GM19468 (cell line): Measurements from ENCODE around the gene AGPS.
"Not testable (repeated sequence)": the region's sequence is repeated elsewhere in the genome, so short reads cannot be mapped to it uniquely, and the experiment has no call there.

ENCODE experiments used
- ATAC-seq: cut with Tn5 transposase; IDR thresholded peaks from one replicate; pipeline ENCODE4 v1.9.1; 2021; ENCODE audit warnings: mild to moderate bottlenecking, moderate library complexity, moderate number of reproducible peaks; ENCODE audit not compliant: unreplicated experiment; ENCODE audit errors: extremely low read depth

AGPS gene

DNA sequence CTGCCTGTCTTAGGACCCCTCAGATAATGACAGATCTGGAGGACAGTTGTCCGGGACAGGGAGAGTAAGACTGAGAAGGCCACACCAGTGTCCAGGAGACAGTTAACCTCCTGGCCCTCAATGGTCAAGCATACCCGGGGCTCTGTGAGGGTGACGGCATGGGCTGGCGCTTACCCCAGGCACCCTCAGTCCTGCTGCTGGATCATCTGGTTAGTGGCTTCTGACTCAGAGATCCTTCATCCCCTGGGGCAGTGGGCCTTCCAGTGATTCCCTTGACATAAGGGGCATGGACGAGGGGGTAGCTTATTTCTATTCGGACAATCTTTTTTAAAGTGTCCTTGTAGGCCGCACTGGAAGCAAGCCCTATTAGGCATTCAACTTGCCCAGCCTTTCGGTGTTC is 18.1 kb downstream of the AGPS start:
- ATAC-seq: not testable (repeated sequence)

DNA sequence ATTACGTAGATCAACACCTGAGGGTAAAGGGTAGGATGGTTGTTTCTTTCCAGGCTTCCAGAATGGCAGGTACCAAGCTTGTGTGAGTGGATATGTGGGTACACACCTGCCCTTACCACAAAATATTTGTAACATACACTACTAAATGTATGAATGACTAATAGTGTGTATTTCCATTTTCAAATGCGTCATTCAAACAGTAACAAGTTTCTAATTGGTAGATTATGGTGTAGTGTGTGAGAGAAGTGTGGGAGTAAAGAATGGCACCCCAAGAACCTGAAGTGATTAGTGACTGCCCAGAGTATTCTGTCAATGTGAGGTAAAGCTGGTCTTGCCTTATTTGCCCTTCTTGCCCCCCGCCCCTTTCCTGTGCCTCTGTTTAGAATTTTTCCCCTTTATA is 21.1 kb downstream of the AGPS start:
- ATAC-seq: no peak

DNA sequence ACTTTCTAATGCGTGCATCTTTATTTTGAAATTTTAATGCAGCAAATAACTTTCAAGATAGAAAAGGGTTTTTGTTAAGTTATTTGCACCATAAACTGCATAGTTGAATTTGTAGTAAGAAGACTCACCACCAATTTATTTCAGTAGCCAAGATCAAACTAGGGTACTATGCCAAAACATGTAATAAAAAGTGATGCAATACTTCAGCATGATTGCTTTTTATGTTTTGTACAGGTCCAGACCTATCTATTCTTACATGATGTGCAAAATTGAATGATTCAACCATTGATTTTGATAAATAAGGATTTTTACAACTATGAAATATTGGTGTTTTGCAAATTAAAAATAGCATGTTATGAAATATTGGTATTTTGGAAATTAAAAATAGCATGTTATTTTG is 26.7 kb downstream of the AGPS start:
- ATAC-seq: no peak

DNA sequence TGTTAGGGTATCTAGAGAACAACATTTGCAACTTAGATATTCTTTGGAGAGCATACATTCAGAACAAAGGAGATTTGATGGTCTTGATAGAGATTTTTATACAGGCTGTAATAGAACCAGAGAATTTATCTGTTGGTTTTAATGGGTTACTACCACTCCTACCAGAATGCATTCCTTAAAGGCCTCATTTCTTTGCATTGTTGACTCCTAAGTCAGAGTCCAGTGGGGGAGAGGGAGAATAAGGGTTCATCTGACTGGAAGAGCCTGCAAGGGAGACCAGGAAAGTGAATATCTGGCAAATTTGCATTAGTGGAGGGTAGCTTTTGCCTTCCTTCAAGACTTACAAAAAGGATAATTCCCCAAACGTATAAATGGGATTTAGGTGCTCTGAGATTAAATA is 29.7 kb downstream of the AGPS start:
- ATAC-seq: no peak

DNA sequence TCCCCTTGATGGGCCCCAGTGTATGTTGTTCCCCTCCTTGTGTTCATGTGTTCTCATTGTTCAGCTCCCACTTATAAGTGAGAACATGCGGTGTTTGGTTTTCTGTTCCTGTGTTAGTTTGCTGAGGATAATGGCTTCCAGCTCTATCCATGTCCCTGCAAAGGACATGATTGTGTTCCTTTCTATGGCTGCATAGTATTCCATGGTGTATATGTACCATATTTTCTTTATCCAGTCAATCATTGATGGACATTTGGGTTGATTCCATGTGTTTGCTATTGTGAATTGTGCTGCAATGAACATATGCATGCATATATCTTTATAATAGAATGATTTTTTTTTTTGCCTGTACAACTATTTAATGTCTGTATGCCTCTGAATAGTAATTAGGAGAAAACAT is 31.5 kb downstream of the AGPS start:
- not testable (repeated sequence) for ATAC-seq

DNA sequence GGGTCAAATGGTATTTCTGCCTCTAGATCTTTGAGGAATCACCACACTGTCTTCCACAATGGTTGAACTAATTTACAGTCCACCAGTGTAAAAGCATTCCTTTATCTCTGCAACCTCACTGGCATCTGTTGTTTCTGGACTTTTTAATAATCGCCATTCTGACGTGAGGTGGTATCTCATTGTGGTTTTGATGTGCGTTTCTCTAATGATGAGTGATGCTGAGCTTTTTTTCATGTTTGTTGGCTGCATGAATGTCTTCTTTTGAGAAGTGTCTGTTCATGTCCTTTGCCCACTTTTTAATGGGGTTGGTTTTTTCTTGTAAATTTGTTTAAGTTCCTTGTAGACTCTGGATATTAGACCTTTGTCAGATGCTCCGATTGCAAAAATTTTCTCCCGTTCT is 32.0 kb downstream of the AGPS start:
- not testable (repeated sequence) for ATAC-seq

DNA sequence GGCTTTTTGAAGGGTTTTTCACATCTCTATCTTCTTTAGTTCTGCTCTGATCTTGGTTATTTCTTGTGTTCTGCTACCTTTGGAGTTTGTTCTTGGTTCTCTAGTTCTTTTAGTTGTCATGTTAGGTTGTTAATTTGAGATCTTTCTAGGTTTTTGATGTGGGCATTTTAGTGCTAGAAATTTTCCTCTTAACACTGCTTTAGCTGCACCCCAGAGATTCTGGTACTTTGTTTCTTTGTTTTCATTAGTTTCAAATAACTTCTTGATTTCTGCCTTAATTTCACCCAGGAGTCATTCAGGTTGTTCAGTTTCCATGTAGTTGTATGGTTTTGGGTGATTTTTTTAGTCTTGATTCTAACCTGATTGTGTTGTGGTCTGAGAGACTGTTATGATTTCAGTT is 34.7 kb downstream of the AGPS start:
- ATAC-seq: no peak

DNA sequence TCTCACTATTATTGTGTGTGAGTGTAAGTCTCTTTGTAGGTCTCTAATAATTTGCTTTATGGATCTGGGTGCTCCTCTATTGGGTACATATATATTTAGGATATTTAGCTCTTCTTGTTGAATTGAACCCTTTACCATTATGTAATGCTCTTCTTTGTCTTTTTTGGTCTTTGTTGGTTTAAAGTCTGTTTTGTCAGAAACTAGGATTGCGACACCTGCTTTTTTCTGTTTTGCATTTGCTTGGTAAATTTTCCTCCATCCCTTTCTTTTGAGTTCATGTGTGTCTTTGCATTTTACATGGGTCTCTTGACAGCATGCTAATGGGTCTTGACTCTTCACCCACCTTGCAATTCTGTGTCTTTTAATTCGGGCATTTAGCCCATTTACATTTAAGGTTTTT is 35.4 kb downstream of the AGPS start:
- ATAC-seq: not testable (repeated sequence)

DNA sequence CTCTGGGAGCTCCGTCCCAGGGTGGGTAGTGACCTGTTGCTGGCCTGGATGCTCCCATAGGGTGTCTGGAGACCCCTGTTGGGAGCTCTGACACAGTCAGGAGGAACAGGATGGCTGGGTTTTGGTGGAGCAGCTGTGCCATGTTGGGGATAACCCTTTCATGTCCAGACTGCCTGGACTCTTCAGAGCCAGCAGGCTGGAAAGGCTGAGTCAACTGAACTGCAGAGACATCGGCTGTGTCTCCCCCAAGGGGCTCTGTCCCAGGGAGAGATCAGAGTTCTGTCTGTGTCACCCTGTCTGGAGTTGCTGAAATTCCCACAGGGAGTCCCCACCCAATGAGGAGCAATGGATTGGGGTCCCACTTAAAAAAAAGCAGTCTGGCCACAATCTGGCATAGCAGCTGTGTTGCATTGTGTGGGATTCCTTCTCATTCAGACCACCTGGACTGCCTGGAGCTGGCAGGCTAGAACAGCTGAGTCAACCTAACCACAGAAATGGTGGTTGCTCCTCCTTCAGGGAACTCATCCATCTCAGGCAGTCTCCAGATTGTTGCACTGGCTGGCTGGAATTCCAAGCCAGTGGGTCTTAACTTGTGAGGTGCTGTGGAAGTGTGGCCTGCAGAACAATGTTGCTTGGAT is 37.2 kb downstream of the AGPS start:
- no peak for ATAC-seq

DNA sequence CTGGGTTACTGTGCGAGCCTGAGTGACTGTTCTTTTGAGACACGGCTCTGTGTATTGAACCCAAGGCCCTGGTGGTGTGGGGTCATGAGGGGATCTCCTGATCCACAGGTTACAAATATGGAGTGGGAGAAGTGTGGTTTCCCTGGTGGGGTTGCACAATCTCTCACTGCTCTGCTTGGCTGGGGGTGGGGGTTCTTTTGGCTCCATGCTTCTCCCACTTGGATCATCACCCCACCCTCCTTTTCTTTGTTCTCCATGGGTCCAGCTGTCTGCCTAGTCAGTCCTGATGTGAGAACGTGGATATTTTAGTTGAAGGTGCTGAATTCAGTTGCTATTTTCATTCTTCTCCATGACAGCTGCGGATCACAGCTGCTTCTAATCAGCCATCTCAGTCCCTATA is 37.8 kb downstream of the AGPS start:
- no peak for ATAC-seq

DNA sequence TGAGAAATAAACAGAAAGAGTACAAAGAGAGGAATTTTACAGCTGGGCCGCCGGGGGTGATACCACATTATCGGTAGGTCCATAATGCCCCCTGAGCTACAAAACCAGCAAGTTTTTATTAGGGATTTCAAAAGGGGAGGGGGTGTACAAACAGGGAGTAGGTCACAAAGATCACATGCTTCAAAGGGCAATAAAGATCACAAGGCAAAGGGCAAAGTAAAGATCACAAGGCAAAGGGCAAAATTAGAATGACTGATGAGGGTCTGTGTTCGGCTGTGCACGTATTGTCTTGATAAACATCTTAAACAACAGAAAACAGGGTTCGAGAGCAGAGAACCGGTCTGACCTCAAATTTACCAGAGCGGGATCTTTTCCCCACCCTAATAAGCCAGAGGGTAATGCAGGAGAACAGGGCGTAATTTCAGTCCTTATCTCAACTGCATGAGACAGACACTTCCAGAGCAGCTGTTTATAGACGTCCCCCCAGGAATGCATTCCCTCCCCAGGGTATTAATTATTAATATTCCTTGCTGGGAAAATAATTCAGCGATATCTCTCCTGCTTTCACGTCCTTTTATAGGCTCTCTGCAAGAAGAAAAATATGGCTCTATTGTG is 38.6 kb downstream of the AGPS start:
- not testable (repeated sequence) for ATAC-seq

DNA sequence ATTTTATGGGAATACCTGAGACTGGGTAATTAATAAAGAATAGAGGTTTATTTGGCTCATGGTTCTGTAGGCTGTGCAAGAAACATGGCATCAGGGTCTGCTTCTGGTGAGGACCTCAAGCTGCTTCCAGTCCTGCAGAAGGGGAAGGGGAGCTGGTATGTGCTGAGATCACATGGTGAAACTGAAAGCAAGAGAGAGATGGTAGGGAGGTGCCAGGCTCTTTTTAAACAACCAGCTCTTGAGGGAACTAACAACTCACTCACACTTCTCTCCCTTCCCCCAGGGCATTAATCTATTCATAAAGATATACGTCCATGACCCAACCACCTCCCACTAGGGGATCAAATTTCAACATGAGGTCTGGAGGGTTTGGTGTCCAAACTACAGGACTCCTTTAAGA is 40.1 kb downstream of the AGPS start:
- no peak for ATAC-seq

DNA sequence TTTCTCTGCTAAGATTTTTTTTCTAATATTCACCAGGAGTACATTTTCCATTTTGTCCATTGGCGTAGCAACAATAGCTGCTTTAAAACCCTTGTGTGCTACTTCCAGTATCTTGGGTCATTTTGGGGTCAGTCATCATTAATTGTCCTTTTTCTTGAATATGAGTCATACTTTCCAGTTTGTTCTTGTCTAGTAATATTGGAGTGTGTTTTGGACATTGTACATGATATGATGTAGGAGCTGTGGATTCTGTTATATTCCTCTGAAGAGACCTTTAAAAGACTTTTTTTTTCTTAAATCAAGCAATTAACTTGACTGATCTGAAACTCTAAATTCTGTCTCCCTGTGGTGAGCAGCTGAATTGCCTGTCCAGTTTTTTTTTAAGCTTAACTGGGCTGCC is 40.8 kb downstream of the AGPS start:
- ATAC-seq: no peak

DNA sequence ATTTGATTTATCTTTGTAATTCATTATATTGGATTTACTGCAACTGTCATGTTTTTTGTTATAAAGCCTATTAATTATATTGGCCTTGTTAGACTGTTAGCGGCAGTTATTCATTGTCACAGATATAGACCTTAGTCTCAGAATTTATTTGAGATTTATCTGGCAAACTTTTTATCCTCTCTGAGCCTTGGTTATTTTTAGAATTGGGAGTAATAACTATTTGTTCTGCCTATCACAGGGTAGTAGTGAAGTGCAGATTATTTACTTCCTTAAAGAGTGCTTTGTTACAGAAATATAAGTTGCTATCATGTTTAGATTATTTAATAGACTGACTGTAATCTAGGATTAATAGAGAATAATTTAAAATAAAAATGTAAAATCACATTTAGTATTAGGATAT is 41.9 kb downstream of the AGPS start:
- no peak for ATAC-seq

DNA sequence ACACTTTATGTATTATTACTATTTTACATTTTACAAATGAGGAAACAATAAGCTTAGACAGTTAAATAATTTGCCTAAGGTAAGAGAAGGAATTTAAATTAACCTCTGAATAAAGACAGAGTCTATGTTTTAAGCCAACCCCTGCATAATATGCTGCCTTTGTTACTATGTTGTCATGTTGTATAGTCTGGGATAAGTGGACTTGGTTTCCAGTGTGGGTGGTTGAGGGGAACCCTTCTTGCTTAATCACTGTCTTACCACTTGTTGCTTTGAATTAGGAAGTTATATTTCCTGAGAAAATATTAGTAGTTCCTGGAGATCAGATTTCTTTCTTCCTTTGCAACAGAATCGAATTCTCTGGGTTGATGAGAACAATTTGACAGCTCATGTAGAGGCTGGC is 52.6 kb downstream of the AGPS start:
- no peak for ATAC-seq

DNA sequence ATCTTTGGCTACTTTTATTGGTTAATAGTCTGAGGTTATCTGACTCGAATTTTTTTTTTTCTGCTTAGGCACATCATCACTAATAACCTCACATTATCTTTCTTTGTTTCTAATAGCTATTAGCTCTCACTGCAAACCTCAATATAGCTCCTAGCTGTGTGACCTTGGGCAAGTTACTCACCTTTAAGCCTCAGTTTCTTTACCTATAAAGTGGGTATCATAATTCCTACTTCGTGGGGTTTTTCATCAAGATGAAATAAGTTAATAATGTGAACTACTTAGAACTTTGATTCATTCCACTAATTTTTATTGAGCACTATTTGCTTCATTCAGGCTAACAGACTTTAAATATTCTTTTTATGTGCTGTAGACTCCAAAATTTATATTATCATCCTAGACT is 55.5 kb downstream of the AGPS start:
- no peak for ATAC-seq

DNA sequence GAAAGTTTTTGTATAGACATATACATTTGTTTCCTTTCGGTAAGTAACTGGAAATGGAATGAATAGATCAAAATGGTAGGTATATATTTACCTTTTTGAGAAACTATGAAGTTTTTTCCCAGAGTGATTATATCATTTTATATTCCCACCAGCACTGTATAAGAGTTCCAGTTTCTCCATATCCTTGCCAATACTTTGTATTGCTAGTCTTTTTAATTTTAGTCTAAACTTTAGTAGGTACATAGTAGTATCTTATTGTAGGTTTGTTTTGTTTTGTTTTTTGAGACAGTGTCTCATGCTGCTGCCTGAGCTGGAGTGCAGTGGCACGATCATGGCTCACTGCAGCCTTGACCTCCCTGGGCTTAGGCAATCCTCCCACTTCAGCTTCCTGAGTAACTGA is 56.6 kb downstream of the AGPS start:
- ATAC-seq: no peak

DNA sequence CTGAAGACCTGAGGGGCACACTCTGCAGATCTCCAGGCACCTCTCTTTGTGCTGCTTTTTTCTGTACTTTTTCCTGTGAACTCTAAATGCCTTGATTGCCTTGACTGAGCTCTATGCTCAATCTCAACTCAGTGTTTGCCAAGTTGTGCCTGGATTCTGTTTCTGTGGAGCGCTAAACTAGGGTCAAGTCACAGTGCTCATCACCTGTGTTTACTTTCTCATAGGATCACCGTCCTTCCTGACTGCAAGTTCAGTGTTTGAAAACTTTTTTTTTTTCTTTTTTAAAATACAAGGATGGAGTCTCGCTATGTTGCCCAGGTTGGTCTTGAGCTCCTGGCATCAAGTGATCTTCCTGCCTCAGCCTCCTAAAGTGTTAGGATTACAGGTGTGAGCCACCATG is 62.6 kb downstream of the AGPS start:
- ATAC-seq: no peak

DNA sequence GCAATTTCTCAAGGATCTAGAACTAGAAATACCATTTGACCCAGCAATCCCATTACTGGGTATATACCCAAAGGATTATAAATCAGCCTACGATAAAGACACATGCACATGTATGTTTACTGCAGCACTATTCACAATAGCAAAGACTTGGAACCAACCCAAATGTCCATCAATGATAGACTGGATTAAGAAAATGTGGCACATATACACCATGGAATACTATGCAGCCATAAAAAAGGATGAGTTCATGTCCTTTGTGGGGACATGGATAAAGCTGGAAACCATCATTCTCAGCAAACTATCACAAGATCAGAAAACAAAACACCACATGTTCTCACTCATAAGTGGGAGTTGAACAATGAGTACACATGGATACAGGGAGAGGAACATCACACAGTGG is 67.2 kb downstream of the AGPS start:
- ATAC-seq: not testable (repeated sequence)

DNA sequence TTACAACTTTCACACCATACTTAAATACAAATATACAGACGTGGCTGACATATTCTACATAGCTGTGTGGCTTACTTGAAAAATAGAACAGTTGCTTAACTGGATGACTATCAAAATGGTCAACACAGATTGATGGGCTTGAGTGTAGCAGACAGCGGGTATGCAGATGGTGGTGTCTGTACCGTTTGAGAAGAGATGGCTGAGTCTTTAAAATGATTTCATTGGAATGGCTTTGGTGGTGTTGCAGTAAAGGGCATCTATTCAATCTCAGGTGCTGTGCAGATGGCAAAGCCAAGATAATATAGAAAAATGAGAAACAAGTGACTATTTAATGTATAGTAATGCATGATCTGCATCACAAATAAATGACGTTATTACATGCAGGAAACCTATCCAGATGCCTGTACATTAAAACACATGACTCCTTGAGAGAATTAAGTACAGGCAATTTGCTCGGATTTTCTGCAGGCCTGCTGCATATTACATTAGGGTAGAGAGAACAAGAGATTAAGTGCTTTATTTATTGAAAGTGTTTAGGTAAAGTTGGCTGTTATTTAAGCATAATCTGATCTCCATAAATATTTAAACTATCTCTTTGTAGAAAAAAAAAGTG is 68.5 kb downstream of the AGPS start:
- ATAC-seq: no peak

DNA sequence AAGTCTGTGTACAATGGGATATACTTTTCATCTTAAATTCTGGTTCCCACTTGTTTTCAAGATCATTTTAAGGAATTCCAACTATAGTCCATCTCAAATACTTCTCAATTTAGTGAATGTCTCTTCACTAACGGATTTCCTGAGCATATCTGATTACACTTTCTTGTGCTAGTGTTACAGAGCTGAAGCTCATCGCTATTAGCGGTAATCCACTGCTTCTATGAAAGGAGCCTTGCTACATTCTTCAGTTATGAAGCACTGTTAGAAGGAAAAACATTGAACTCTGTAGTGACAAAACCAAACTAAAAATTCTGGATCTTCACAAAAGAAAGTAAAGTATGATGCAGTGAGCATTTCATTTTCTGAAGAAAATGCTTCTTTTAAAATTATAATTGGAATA is 72.0 kb downstream of the AGPS start:
- ATAC-seq: no peak
